Midbrain (tissue), 1 donor: Measurements from ENCODE around the gene HELZ.
"Not testable (repeated sequence)": the region's sequence is repeated elsewhere in the genome, so short reads cannot be mapped to it uniquely, and the experiment has no call there.

Source experiments
- DNase-seq: peaks from one replicate; lab custom pipeline; 2025; lab: John Stamatoyannopoulos, UW

HELZ gene, protein sequence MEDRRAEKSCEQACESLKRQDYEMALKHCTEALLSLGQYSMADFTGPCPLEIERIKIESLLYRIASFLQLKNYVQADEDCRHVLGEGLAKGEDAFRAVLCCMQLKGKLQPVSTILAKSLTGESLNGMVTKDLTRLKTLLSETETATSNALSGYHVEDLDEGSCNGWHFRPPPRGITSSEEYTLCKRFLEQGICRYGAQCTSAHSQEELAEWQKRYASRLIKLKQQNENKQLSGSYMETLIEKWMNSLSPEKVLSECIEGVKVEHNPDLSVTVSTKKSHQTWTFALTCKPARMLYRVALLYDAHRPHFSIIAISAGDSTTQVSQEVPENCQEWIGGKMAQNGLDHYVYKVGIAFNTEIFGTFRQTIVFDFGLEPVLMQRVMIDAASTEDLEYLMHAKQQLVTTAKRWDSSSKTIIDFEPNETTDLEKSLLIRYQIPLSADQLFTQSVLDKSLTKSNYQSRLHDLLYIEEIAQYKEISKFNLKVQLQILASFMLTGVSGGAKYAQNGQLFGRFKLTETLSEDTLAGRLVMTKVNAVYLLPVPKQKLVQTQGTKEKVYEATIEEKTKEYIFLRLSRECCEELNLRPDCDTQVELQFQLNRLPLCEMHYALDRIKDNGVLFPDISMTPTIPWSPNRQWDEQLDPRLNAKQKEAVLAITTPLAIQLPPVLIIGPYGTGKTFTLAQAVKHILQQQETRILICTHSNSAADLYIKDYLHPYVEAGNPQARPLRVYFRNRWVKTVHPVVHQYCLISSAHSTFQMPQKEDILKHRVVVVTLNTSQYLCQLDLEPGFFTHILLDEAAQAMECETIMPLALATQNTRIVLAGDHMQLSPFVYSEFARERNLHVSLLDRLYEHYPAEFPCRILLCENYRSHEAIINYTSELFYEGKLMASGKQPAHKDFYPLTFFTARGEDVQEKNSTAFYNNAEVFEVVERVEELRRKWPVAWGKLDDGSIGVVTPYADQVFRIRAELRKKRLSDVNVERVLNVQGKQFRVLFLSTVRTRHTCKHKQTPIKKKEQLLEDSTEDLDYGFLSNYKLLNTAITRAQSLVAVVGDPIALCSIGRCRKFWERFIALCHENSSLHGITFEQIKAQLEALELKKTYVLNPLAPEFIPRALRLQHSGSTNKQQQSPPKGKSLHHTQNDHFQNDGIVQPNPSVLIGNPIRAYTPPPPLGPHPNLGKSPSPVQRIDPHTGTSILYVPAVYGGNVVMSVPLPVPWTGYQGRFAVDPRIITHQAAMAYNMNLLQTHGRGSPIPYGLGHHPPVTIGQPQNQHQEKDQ (N-terminal part only)

DNA sequence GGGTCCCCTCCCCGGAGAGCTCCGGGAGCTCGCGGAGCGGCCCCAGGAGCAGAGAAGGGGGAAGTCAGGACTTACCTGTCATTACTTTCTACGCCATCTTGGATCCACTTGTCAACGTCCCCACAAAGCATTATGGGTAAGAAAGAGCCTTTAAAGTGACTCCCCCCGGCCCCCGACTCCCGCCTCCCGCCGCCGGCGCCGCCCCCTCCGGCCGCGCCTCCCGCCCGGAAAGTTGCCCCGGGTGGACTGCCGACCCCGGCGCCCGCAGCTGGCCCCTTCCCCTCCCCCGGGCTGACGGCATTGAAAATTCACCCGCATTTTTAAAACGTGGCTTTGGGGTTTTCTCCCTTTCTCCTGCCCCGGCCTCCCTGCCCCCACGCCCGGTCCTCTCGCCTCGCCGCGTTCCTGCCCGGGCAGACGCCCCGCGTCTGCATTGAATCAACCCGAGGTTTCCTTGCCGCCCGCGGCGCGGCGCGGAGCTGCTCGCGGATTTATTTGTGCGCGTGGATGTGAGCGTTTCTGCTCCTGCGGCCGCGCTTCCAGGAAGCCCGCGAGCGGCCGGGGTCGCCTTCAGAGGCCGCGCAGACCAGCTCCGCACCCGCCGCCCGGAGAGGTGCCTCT lies at the start of gene HELZ:
HELZ (minus strand) TSS at position 124 of the 621 bp plus-strand sequence. CDS start 26,392 bp downstream, outside the sequence.
- peak; percentile 71 for DNase-seq

DNA sequence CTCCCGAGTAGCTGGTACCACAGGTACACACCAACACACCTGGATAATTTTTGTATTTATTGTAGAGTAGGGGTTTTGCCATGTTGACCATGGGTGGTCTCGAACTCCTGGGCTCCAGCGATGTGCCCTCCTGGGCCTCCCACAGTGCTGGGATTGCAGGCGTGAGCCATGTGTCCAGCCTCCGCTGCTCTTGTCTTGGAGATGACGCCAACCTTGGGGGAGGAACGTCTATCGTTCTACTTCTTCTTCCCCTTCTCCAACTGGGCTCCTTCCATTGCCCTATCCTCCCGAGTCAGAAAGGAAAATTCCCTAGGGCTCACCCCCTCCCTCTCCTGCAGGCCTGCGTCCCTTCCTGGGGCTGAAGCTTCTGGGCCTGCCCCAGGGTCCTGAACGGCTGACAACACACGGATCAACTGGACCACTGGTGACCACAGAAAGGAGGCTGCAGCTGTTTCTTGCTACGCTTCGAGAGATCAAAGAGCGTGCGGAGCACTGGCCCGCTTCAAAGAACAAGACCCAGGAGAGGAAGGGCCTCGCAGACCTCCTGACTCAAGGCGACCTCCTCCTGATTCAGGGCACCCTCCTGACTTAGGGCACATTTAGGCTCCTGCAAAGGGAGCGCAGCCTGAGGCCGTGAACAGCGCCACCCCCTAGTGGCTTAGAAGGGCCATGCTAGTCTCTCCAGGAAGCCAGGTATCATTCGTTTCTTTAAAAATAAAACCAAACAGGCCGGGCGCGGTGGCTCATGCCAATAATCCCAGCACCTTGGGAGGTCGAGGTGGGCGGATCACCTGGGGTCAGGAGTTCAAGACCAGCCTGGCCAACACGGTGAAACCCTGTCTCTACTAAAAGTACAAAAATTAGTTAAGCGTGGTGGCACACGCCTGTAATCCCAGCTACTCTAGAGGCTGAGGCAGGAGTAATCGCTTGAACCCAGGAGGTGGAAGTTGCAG lies 48.5 kb upstream of the HELZ start:
- peak; percentile 13 for DNase-seq

DNA sequence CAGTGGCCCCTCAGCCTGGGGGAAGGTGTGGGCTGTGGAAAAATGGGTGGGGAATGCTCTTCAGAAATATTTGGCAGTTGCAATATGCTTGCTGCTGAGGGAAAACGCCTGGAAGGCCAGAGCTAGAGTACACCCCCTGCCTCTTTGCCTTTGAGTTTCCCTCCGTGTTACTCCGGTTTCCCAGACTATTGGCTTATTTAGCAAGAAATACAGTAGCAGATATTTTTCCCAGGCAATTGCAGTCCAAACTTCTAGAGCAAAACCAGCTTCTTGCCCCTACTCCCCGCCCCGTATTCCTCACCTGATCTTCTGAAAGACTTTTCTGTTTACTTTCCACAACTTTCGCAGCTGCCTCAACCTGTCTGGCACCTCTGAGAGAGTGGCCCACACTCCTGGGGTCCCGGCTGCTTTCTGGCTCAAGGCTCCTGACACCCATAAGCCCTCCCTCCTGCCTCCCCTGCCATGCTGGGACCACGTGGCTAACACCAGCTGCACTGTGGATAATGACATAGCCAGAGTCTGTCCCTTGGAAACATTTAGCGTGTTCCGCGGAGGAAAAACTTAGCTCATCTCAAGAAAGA lies 45.8 kb upstream of the HELZ start:
- no peak for DNase-seq

DNA sequence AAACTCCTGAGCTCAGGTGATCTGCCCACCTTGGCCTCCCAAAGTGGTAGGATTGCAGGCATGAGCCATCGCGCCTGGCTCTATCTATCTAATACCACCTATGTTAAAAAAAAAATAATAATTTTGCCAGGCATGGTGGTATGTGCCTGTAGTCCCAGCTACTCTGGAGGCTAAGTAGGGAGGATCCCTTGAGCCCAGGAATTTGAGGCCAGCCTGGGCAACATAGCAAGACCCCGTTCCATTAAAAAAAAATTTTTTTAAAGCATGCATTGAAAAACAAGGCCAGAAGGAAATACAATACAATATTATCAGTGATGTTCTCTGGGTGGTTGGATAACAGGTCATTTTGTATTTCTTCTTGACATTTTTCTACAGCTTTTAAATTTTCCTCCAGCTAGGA lies 45.2 kb upstream of the HELZ start:
- DNase-seq, result no peak

DNA sequence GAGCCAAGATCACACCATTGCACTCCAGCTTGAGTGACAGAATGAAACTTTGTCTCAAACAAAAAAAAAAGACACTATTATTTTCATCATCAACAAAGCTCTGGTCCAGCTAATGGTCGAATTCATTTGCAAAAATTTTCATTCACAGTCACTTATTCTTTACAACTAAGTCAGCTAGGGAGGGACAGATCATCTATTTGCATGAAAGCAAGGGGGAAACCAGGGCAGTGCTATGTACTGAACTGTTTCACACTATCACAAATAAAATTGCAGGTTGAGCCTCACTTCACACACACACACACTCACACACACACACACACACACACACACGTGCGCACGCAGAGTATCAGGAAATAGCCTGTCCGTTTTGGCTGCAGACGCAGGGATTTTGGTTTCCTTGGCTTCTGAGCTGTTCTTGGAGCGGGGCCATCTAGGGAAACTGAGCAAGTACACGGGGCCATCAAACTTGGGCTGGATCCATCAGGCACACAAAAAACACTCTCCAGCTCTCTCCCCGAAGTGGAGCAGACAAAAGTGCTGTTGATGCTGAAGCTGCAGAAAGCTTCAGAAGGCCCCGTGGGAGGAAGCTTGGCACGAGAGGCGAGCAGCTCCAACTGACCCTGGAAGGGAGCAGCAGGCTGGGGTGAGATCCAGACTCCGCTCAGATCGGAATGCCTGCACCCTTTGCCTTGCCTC lies 44.3 kb upstream of the HELZ start:
- peak; percentile 59 for DNase-seq

DNA sequence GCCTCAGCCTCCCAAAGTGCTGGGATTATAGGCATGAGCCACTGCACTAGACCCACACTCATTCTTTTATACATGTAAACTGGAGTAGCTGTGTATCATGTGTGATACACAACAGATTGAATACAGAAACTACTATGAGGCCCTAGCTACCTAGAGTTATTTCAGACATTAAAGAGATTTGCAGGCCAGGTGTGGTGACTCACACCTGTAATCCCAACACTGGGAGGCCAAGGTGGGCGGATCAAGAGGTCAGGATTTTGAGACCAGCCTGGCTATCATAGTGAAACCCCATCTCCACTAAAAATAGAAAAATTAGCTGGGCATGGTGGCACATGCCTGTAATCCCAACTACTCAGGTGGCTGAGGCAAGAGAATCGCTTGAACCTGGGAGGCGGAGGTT lies 41.8 kb upstream of the HELZ start:
- not testable (repeated sequence) for DNase-seq

DNA sequence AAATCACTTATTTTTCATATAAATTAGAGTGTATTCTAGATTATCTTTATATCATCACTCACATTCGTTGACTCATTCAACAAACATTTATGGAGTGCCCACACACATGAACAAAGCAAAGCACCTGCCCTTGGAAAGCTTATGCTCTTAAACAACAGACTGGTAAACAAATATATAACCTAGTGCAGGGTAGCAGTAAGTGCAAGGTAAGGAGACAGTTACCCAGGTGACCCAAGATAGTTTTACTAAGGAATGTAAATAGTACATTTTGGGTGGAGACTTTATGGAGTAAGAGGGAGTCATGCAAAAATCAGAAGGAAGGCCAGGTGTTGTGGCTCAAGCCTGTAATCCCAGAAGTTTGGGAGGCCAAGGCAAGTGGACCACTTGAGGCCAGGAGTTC lies 40.4 kb upstream of the HELZ start:
- DNase-seq, result no peak

- no peak for DNase-seq
Measured at GRCh38 chr17:67283731-67284516, 38.9 kb upstream of the HELZ start.

DNA sequence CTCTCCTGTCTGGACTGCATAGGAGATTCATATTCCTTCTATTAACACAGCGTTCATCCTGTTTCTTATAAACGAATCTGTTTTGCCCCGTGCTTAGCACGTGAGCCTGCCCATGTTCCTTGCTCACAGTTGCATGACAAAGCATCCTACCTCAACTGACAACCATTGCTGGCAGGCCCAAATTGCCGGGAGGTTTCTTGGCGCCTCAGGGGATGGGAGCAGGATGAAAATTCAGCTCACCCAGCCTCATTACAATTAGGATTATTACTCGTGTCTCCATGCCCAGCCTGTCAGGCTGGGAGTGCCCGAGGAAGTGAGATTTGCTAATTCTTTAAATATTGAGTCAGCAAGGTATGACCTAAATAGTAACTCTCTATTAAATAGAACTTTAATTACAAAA lies 36.7 kb upstream of the HELZ start:
- no peak for DNase-seq

GRCh38 chr17:67281053-67281452 lies 36.1 kb upstream of the HELZ start:
- DNase-seq, result no peak

- no peak for DNase-seq
Measured at GRCh38 chr17:67280279-67280678, 35.3 kb upstream of the HELZ start.

- DNase-seq, result no peak
Measured at GRCh38 chr17:67279115-67279514, 34.1 kb upstream of the HELZ start.

- DNase-seq, result no peak
Measured at GRCh38 chr17:67278363-67278762, 33.4 kb upstream of the HELZ start.

GRCh38 chr17:67276075-67276474 lies 31.1 kb upstream of the HELZ start:
- DNase-seq, result no peak

DNA sequence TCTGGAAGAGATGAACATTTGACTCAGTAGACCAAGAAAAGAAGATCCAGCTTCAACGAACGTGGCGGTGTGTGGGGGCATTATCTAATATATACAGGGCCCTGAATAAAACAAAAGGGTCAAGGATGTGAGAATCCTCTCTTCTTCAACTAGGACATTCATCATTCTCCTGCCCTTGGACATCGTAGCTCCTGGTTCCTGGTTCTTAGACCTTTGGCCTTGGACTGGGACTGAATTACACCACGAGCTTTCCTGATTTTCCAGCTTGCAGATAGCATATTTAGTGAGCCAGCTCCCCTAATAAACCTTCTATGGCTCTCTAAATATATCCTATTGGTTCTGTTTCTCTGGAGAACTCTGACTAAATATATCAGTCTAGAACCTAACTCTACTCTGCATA lies 29.5 kb upstream of the HELZ start:
- no peak for DNase-seq

- DNase-seq, result no peak
Measured at GRCh38 chr17:67273900-67274299, 28.9 kb upstream of the HELZ start.

DNA sequence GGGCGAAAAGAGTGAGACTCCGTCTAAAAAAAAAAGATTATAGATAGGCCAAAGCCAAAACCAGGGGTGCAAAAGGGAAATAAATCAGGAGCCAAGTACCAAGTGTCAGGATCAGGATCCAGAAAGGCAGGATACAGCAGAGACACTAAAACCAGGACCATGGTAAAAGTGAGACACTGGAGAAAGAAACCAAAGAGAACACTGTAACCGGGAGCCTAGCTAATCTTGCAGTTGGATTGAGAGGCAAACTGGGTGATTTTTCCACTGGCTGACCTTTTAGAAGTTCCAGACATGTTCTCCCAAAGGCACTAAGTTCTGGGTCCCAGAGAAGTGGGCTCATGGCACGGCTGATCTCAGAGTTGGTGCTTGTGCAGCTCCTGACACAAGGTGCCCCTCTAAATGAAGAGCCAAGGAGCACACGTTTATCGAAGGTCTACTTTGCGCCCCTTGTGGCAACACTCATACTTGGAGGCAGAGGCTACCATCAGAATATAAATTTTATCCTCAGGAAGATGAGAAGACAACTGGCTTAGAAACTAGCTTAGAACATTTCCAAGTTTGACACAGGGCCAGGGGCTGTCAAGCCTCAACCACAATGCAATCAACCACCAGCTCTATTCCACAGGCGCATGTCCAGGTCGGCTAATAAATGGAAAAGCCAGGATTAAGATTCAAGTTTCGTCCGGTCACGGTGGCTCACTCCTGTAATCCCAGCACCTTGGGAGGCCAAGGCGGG lies 27.5 kb upstream of the HELZ start:
- no peak for DNase-seq

DNA sequence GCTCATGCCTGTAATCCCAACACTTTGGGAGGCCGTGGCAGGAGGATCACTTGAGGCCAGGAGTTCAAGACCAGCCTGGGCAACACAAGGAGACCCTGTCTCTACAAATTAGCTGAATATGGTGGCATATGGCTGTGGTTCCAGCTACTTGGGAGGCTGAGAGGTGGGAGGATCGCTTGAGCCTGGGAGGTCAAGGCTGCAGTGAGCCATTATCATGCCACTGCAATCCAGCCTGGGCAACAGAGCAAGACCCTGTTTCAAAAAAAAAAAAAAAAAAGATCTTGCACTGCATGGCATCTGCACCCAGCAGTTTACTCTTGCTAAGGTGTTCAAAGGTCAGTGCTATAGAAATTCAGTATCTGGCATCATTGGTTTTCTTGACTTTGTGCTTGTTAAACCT lies 26.2 kb upstream of the HELZ start:
- not testable (repeated sequence) for DNase-seq
